Activated T-helper 1 cell treated with anti-CD3 and anti-CD28 coated beads, Interleukin-2, amount 50 U/mL, for 16 hours (primary cell): ENCODE results near the gene TRAK2.
"Not testable (repeated sequence)": the region's sequence is repeated elsewhere in the genome, so short reads cannot be mapped to it uniquely, and the experiment has no call there.

ENCODE experiments used
- DNase-seq, 2 donors: peaks; one replicate each; pipeline ENCODE4 v3.0.0-alpha.2; 2020; ENCODE audit warnings: low read depth in 1 of 2, low spot score in 1 of 2

The TRAK2 gene

DNA sequence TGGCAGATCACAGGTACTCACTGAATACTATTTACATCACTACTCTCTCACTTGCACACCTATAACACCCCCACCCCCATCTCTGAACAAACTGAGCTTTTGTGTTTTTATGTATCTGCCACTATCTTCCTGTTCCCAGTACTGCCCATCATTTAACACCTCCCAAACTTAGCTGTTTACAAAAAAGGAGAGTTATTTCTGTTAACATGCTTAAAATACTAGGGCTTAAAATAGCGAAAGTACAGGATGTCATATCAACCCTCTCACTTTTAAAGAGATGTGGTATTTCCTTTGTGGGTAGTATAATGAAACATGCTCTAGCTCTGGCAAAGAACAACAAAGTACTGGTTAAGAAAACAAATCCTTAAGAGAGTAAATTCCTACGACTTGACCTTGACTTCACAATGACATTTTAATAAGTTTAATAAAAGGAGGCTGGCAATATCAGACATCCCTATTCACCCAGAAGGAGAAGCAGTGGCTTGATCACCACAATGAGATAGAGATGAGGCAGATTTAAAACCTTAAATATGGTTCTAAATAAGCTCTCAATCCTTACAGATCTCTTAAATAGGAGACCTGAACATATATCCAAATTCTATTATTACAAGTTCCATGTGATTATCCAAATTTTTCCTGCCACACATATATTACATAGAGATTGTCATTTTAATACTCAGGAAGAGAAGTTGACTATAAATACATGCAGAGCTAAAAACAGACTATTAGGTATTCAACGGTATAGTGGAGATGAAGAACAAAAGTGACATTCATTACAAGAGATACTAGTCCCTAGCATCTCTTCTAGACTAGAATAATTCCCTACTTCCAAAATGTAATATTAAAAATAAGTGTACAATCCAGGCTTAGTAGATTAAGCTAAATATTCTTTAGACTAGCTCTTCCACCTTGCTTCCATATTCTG lies 36.9 kb downstream of the TRAK2 start:
- no peak for DNase-seq

DNA sequence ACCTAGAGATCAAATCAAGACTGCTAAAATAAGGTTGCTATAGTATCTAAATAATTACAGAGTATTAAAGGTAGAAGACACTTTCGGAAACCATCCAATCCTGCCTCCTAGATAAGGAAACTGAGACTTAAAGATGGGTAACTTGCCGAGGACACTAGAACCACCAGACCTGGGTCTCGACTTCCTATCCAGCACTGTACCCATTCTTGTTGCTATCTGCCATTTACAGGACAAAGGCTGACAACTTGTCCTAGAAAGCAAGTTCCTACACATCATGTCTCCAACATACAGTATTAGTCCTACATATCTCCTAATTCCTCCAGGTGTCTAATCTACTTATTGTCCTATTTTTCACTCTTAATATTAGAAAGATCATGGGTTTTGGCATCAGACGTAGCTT lies 37.7 kb downstream of the TRAK2 start:
- no peak for DNase-seq

DNA sequence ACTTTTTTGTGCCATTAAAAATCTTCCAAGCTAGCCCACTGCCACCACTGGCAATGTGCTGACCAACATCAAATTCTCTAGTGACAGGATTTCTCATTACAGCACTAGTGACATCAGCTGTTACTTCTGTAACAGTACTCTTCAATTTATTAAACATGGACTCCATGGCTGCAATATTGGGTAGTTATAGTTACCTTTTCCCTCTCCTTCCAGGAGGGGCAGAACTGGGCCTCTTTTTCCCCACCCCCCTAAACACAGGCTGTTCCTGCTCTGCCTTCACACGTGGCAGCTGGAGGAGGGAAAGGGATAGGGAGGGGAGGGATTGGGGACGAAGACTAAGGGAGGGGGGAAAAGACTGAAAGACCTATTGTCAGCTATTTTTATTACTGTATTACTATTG lies 38.1 kb downstream of the TRAK2 start:
- no peak for DNase-seq

DNA sequence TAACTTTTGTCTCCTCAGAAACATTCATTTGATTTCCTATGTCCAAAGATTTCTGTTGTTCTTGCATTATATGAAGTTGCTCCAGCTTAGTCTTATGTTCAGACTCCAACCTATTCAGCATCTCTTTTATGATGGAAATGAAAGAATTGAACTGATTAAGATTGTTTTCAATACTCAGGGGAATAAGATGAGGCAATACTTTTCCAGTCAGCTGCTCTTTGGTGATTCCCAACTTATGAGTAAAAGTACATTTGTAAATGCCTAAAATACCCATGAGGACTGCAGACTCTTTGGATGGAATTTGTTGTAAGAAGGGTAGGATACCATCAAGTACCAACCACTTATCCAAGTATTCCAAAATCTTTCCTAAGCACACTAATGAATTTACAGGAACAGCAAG lies 39.8 kb downstream of the TRAK2 start:
- no peak for DNase-seq

DNA sequence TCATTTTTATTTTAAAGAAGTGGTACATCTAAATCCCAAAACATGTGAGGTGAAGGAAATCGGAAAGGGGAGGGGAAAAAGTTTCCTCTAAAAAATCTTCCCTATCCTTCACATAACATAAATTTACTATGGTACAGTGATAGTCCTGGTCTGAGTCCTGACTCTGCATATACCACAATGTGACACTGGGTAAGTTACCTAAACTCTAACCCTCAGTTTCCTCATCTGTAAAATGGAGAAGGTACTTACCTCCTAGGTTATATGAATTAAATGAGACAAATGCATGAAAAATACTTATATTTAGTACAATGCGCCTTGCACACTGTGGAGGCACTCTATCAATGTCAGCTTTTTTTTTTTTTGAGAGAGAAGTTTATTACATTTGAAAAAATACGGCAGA lies 42.3 kb downstream of the TRAK2 start:
- no peak for DNase-seq

DNA sequence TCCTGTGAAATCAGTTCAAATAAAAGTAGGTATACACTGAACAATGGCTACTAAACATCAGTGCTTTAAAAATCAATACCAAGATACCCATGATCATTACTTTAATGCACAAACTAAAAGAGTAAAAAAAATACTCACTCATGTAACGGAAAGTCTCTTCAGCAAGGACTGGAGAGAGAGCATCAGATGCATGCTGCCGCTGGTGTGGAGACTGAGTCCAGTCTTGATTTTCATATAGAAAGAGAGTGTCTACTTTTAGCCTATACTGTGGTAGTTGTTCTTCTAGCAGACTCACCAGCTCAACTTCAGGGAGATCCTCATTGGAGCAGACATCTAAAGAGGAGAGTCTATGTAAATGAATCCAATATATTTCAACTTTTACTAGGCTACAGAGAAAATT lies 44.0 kb downstream of the TRAK2 start:
- no peak for DNase-seq

DNA sequence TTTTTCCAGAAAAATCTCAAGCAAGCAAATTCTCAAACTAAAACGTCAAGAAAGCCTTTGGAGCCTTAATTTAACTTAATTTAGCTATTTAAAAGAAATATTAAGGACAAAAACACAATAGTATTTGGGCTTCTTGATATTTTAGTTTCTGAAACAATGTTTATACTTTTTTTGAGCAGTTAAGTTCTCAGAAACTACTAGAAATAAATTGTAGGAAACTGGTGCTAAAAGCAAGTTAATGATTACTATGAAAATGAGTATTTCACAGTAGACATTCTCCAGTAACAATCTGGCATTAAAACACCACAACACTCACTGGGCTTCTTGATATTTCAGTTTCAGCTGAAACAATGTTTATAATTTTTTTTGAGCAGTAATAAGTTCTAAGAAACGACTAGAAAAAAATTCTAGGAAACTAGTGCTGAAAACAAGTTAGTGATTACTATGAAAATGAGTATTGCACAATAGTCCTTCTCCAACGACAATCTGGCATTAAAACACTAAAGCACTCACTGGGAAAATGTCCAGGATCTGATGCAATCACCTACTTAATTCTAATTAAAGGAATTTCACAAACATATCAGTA lies 45.1 kb downstream of the TRAK2 start:
- no peak for DNase-seq

DNA sequence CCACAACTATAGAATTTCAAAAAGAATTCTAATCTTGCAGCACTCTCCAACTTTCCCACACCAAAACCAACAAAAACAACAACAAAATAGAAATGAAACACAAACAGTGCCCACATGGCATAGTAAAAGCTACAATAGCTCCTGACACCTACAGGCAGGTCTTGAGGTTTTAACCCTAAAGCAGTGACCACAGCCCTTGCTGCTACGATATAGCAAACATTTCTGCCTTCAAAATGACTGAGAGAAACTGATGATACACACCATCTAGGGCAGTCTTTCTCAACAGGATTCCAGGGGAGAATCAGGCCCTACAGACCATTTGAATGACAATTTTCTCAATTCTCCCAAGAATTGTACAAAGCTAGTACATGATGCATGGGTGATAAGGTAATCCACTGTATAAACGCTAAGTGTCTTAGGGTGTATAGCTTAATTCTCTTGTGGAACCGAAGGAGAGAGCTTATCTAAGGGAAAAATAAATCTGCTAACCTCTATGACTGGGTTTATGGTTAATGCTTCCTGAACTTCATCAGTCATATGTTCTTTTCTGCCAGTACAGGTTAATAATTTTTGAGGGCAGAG lies 46.5 kb downstream of the TRAK2 start:
- no peak for DNase-seq

DNA sequence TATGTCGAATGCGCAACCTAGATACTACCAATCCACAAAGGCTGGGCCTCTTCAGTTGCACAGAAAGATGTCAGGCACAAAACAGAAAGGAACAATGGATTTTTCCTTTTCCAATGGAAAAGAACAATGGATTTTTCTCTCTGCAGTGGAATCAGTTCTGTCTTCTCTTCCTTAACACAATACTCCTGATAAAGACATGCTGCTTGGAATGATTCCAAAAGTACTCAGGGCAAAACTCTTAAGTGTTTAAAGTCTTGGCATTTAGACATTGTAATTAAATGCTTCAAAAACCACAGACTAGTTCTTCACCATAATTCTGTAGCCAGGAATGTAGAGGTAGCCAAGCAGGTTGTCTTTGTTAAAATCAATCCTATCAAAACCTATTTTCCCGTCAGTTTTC lies 47.4 kb downstream of the TRAK2 start:
- no peak for DNase-seq

DNA sequence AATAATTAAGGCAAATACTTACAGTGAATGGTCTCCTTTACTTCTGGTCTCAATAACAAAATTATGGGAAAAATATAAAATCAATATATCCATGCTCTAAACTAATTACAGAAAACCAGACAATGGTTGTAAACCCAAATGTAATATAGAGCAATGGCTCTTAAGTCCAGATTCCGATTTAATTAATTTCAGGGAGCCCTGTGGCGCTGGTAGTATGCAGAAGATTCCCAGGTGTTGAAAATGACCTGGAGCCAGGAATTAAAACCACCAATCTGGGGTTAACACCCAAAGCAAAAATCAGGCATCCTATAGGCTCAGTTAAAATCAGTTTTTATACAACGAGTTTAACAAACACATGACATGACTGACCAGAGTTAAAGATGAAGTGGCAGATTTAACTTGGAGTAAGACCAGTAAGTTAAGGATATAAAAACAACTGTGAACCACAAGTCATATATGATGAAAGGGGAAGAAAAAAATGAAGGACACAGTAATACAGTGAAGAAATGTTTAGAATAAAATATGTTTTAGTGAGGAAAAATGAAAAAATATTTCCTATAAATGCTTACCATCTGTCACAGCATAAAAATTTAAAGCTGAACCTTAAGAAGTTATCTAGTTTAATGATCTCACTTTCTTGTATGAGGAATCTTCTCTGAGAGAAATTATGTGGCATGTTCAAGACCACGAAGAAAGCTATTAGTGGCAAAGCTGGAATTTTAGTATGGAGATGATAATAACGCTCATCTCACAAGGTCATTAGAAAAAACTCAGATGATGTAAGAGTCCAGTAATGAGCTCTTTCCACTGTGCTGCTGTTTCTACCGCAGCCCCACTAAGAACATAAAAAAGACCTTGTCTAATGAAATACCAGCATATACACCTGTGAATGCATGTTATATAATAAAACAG lies 48.4 kb downstream of the TRAK2 start:
- no peak for DNase-seq

DNA sequence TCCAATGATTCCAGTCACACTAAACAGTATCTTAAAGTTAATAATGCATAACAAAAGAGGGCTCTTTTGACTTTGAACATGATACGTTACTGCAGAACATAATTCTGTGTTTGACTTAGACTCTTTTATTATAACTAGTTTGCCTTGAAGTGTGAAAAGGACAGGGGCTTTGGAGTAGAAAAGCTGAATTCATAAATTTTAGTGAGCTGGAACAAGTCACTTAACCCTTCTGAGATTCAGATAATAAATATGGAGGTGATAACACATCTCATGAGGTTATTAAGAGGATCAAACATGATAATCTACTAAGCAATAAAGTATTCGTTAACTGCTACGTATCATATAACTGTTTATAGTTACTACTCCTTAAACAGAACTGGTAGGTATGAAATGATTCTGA lies 49.4 kb downstream of the TRAK2 start:
- no peak for DNase-seq

DNA sequence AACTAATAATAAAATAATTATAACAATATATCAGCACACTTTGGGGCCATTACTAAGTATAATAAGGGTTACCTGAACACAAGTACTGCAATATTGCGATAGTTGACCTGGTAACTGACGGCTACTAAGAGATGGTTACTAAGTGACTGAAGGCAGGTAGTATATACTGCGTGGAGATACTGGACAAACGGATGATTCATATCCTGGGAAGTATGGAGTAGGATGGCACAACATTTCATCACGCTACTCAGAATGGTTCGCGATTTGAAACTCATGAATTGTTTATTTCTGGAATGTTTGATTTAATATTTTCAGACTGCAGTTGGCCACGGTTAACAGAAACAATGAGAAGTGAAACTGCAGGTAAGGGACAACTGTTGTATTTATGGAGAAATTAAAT lies 54.7 kb downstream of the TRAK2 start:
- DNase-seq: no peak

DNA sequence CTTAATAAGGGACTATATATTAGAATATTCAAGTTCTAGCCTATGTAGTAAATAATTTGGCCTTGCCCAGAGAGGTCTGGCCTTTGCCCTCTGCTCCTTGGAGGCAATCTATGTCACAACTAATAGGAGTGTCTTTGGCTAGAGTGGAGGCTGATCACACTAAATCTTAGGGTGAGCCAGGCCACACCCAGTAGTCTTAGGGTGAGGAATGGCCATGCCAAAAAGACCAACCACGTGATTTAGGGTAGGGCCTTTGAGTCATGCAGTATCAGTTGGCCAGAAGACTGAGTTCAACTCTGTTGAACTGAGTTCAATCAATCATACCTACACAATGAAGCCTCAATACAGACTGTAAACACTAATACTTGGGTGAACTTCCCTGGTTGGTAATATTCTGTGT lies 68.1 kb downstream of the TRAK2 start:
- DNase-seq: no peak

DNA sequence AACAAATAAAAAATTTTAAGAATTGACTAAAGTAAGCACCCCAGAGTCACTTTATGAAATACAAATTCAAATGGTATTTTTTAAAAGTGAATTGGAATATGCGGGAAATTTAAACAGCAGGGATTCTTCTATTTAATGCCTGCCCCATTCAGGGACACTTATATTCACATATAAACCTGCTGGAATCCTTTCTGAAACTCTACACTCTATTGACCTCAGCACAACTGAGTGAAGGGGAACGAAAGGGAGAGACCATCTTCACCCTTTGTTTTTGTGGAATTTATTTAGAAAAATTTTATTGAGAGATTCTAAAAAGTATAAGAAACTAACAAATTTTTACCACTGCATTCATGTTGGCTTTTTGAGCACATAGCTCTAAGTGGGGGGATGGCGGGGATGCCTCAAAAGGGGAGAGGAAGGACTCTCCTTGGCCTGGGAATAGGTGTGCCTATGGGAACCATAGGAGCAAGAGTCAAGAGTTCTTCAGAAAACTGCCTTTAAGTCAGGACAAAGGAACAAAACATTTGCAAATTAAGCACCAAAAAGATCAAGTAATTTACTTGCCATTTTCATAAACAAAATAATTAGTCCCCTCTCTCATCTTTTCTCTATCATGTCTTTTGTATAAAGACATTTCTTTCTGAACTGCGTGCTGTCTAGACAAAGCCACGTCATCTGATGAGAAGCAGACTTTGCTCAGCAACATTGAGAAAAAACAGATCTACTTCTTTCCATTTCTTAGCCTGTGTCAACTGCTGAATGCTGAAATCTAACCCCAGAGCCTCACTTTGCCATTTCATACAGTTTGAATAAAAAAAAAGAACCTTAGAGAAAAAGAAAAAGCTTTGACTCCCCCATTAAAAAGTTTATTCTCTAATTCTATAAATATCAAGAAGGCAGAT lies 72.5 kb downstream of the TRAK2 start:
- DNase-seq: no peak

DNA sequence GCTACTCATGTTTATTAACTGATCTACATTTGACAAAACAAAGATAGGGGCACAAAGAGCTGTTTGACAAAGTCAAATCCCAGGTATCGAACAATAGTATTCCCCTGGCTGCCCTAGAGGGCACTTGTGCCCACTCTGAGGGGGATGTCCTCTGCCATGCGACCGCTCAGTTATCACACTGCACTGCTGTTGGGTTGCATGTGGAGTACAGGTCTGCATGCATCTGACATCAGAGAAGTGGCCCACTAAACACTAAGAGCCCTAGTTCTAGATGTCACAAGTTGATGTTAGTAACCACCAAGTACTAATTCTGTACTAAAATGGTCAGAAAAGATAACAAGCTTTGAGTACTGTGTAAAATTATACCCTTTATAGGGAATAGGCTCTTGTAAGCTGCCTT lies 74.0 kb downstream of the TRAK2 start:
- DNase-seq: no peak

DNA sequence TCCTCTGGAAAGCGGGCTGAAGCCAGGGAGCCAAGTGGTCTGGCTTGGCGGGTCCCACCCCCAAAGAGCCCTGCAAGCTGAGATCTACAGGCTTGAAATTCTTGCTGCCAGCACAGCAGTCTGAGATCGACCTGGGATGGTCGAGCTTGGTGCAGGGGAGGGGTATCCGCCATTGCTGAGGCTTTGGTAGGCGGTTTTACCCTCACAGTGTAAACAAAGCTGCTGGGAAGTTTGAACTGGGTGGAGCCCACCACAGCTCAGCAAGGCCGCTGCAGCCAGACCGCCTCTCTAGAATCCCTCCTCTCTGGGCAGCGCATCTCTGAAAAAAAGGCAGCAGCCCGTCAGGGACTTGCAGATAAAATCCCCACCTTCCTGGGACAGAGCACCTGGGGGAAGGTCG lies 81.5 kb downstream of the TRAK2 start:
- no peak for DNase-seq

DNA sequence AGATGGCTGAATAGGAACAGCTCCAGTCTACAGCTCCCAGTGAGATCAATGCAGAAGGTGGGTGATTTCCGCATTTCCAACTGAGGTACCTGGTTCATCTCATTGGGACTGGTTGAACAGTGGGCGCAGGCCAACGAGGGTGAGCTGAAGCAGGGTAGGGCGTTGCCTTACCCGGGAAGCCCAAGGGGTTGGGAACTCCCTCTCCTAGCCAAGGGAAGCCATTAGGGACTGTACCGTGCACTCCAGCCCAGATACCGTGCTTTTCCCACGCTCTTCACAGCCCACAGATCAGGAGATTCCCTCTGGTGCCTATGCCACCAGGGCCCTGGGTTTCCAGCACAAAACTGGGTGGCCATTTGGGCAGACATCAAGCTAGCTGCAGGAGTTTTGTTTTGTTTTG lies 81.9 kb downstream of the TRAK2 start:
- DNase-seq: not testable (repeated sequence)

DNA sequence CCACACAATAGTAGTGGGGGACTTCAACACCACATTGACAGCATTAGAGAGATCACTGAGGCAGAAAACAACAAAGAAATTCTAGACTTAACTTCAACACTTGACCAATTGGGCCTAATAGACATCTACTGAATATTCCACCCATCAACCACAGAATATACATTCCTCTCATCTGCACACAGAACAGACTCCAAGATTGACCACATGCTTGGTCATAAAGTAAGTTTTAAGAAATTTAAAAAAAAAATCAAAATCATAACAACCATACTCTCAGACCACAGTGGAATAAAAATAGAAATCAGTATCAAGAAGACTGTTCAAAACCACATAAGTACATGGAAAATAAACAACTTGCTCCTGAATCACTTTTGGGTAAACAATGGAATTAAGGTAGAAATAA lies 85.1 kb downstream of the TRAK2 start:
- DNase-seq: no peak

DNA sequence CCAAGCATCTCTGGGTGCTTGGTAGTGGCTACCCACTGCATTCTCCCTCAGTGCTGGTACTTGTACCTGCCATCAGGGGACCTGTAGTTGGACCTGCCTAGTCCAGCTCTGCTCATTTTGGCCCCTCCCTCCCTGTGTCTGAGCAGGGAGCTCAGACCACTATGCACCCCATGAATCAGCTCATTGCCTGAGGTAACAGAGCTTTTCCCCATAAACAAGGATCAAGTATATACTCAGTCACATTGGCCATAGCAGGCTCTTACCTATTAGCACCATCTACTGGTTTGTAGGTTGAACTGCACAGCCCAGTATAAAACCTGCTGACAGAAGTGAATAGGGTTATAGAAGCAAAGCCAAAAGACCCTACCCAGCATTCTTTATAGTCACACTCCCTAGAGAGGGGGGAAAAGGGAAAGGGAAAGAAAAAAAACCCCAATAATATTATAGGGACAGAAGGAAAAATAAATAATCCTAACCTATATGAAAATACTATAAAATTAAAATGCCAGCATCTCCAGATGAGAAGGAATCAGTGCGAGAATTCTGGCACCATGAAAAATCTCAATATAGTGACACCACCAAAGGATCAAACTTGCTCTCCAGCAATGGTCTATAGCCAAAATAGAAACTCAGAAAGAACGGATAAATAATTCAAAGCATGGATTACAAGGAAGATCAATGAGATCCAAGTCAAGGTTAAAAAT lies 87.2 kb downstream of the TRAK2 start:
- DNase-seq: no peak

DNA sequence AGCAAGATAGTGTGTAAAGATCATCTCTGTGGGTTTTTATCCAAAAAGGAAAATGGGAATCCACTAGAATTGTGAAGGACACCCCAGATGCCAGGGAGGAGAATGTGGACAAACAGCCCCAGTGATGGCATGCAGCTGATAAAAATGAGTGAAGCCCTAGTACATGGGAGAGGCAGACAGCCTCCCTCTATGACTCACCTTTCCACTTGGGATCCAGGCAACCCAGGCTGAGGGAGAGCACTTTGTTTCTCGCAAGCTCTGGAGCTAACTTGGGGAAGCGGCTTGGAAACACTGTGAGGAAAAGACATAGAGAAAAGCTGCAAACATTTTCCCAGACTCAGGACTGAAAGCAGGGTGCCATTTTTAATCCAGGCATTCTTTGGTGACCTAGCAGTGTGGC lies 88.9 kb downstream of the TRAK2 start:
- no peak for DNase-seq
